ENCODE results near the gene ARID1A. TPM values are rescaled to one million over a fixed set of nuclear protein-coding genes. Genes with fewer than 3 reads are reported as not detected.

Gene ARID1A
- total and polyA plus RNA-seq, 9 of the 15 experiments (the other 6 are each of a cell fraction or from before 2014, with no cell fraction given) = 8.3 to 88.3 (median 22.5) TPM

DNA sequence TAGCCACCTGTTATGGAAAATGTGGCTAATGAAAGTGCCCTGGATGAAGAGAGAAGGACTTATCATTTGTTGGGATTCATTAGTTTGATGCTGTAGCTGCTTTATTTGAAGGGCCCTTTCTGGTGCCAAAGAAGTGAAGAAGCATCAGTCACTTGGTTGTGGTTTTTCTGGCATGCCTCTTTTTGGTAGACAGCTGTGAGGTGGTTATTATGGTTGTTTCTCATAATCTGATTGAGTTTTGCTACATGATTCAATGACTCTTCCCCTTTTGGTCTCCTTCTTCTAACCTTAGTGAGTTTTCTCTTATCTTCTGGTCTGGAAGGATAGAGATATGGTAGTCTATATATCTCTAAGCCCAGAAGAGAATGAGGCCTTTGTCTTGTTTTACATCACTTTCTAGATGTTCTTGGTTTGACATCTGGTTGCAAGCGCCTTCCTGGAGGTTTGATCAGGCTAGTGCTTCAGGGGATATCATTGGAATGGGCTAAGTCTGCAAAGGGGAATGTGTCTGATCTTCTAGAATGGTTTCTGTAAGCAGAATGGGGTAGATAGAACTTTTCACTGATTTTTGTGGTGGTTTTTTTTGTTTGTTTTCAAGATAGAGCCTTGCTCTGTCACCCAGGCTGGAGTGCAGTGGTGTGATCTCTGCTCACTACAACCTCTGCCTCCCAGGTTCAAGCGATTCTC lies 26.0 kb downstream of the ARID1A start (continued):
- no peak for TF ChIP-seq SFPQ (IDR thresholded peaks at IDR 0.05; ENCODE audit: low read depth, low read length)
- TF ChIP-seq MECOM (CRISPR knock-in tag; IDR thresholded peaks at IDR 0.05) = no peak
- TF ChIP-seq IRF1 (CRISPR knock-in tag; IDR thresholded peaks at IDR 0.05; ENCODE audit: borderline replicate concordance) = no peak
- TF ChIP-seq JUNB (CRISPR knock-in tag; conservative IDR thresholded peaks at IDR 0.05) = no peak
- TF ChIP-seq RBM39 (optimal IDR thresholded peaks at IDR 0.05; ENCODE audit: low read depth, low read length) = no peak
- TF ChIP-seq, protein P1, sequence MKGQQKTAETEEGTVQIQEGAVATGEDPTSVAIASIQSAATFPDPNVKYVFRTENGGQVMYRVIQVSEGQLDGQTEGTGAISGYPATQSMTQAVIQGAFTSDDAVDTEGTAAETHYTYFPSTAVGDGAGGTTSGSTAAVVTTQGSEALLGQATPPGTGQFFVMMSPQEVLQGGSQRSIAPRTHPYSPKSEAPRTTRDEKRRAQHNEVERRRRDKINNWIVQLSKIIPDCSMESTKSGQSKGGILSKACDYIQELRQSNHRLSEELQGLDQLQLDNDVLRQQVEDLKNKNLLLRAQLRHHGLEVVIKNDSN (CRISPR knock-in tag; IDR thresholded peaks at IDR 0.05) = no peak
- no peak for TF ChIP-seq TCF15 (CRISPR knock-in tag; IDR thresholded peaks at IDR 0.05)
- TF ChIP-seq STAG1 (CRISPR knock-in tag; IDR thresholded peaks at IDR 0.05; ENCODE audit: borderline replicate concordance) = no peak
- 0 out of 2 replicates have a peak, but pooled peaks have one; percentile 29 for TF ChIP-seq ZNF592 (IDR thresholded peaks at IDR 0.05)
- no peak for TF ChIP-seq ZBTB17 (CRISPR knock-in tag; IDR thresholded peaks at IDR 0.05)
- peak in 1 of 2 experiments; percentile 79; a peak in 3 of 4 replicates for TF ChIP-seq HDAC1 (IDR thresholded peaks at IDR 0.05)
- peak; percentile 89 for TF ChIP-seq TAL1 (IDR thresholded peaks at IDR 0.05)
- no peak for TF ChIP-seq CEBPZ (IDR thresholded peaks at IDR 0.05; ENCODE audit: borderline replicate concordance, low read depth, low read length)

Data from K562 (cell line).